Activated gamma-delta T cell treated with anti-CD3 and anti-CD28 coated beads, Interleukin-2, amount 50 U/mL, for 16 hours (primary cell): ENCODE data around the gene CHST3.
"Not testable (repeated sequence)": the region's sequence is repeated elsewhere in the genome, so short reads cannot be mapped to it uniquely, and the experiment has no call there.

Experiments
- DNase-seq: peaks from one replicate; pipeline ENCODE4 v3.0.0-alpha.2; 2020; ENCODE audit warnings: low read depth

Gene CHST3

DNA sequence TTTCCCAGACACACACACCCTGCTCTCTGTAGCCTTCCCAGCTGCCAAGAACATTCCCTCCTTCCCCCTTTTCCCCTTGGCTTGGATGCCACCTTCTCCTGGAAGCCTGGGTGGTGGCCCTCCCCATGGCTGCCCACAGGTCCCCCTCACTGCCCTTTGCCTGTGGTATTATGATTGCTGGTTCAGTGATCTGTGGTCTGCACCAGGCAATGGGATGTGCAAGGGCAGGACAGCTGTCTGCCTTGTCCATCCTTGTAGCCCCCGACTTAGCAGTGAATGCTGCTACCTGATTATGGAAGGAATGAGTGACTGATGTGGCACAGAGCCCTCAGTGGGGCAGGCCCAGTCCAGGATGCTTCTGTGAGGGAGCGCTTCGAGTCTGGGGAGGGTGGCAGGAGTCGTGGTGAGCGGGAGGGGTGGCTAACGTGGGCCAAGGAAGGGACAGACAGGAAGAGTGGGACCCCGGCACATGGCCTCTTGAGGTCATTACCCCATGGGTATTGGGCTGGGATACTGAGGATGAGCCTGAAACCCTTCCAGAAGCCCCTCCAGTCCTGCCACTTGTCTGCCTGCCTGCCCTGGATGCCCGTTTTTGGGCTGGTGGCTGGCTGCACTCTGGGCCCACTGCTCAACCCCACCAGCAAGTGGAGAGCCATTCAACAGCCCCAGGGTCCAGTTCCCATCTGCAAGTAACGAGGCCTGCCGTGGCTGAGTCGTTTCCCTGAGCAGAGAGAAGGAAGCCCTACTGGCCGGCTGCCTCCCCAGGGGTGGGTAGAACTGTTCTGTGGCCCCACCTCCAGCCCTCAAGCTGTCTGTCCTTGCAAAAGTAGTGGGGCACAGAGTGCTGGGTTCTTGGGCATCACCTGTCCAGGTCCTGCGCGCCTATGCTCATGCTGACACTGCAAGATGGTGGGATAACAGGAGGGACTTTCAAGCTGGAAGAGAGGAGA is 8.8 kb downstream of the CHST3 start:
- no peak for DNase-seq

DNA sequence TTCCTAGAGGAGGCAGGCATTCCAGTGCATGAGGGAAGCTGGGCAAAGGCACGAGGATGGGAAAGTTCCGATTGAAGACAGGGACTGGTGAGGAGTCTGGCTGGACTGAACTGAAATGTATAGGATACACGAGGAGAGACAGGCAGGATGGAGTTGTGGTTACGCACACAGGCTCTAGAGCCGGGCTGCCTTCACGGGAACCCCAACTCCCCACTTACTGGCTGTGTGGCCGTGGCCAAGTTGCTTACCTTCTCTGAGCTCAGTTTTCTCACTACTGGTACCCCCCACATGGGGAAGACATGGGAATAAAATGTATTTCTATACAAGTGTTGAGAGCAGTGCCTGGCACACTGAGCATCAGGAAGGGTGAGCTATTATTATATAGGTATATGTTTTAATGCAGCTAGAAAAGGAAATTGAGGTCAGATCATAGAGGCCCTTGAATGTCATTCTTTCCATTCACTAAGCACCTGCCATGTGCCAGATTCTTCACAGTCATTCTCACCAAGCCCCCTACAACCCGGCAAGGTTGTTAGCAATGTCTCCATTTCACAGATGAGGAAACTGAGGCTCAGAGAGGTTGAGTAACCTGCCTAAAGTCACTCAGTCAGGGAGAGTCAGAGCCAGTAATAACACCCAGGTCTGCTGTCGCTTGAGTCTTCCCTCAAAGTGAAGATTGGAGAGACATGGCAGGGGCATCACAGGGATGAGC is 9.7 kb downstream of the CHST3 start:
- DNase-seq = no peak

- DNase-seq = no peak
Measured at GRCh38 chr10:71974489-71975021, 10.4 kb downstream of the CHST3 start.

- DNase-seq = no peak
Measured at GRCh38 chr10:71975087-71975870, 11.1 kb downstream of the CHST3 start.

- no peak for DNase-seq
Measured at GRCh38 chr10:71975871-71976725, 11.9 kb downstream of the CHST3 start.

GRCh38 chr10:71977614-71977903 is 13.4 kb downstream of the CHST3 start:
- not testable (repeated sequence) for DNase-seq

GRCh38 chr10:71978476-71978875 is 14.3 kb downstream of the CHST3 start:
- DNase-seq = no peak

- no peak for DNase-seq
Measured at GRCh38 chr10:71978988-71979691, 14.9 kb downstream of the CHST3 start.

GRCh38 chr10:71979692-71980062 is 15.5 kb downstream of the CHST3 start:
- DNase-seq = no peak

- no peak for DNase-seq
Measured at GRCh38 chr10:71980181-71981014, 16.2 kb downstream of the CHST3 start.

- DNase-seq = no peak
Measured at GRCh38 chr10:71981015-71981875, 17.1 kb downstream of the CHST3 start.

GRCh38 chr10:71981876-71982230 is 17.7 kb downstream of the CHST3 start:
- DNase-seq = no peak

- no peak for DNase-seq
Measured at GRCh38 chr10:71982269-71983178, 18.3 kb downstream of the CHST3 start.

DNA sequence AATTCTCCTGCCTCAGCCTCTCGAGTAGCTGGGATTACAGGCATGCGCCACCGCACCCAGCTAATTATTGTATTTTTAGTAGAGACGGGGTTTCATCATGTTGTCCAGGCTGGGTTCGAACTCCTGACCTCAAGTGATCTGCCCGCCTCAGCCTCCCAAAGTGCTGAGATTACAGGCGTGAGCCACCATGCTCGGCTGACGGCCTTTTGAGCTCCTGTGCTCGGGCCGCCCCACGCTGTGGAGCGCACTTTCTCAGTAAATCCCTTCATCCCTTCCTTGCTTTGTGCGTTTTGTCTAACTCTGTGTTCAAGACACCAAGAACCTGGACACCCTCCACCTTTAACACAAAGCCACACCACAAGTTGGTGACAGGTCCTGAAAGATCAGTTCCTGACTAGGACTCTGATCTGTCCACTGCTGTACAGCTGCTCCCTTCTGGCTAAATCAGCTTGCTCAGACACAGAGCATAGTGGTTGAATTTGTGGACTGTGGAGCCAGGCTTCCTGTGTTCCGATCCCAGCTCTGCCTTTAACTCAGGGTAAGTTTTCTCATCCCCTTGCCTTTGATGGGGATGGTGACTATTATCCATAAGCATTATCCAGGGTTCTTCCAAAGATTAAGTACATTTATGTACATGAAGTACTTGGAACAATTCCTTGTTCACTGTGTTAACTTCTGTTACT is 20.1 kb downstream of the CHST3 start:
- DNase-seq = no peak

GRCh38 chr10:71984809-71985388 is 20.7 kb downstream of the CHST3 start:
- DNase-seq = no peak

GRCh38 chr10:71985542-71986250 is 21.5 kb downstream of the CHST3 start:
- DNase-seq = no peak
